B cell (primary cell): ENCODE measurements around the gene PHF21B. TPM values are rescaled to one million over a fixed set of nuclear protein-coding genes. Genes with fewer than 3 reads are reported as not detected.

Source experiments
- ATAC-seq: fragments of 200-7000 bp; cut with Tn5 transposase; one replicate; pipeline ENCODE4 v1.10.0; 2021; ENCODE audit warnings: low read depth, mild to moderate bottlenecking, moderate number of reproducible peaks, moderate library complexity
- CTCF ChIA-PET: fragments of 350-600 bp; sonication (Branson Sonifier 250); formaldehyde crosslinking; loops from one replicate; lab custom pipeline; 2021; ENCODE audit warnings: antibody characterized with exemption, inconsistent platforms; lab: Charles Lee
- POLR2A ChIA-PET: fragments of 350-600 bp; sonication (Branson Sonifier 250); formaldehyde crosslinking; loops from one replicate; lab custom pipeline; 2021; ENCODE audit warnings: antibody characterized with exemption; lab: Charles Lee
- DNase-seq: peaks from one replicate; pipeline ENCODE4 v3.0.0; 2013
- H2AFZ ChIP-seq: 2 replicates; pipeline ENCODE4 v1.6.1; 2012; ENCODE audit warnings: mild to moderate bottlenecking, low read depth, low read length; ENCODE audit not compliant: insufficient read depth, poor library complexity, severe bottlenecking
- H3K27ac ChIP-seq, 2 donors: 1 replicate in 1 of 2; 2 replicates in 1 of 2; pipeline ENCODE4 v1.5.1; 2012 to 2013; ENCODE audit warnings: low read length in 2 of 2, mild to moderate bottlenecking in 2 of 2, moderate library complexity in 1 of 2
- H3K27me3 ChIP-seq, 4 experiments: fragments of 200-600 bp in 1 of 4; sonication (generic) in 1 of 4; replicated peaks in 1 of 4; 1 replicate in 2 of 4; 2 replicates in 2 of 4; pipeline versions ENCODE4 v1.6.1 to v1.7.0; 2013 to 2016; ENCODE audit warnings: low read length in 3 of 4, mild to moderate bottlenecking in 2 of 4, mixed read lengths in 1 of 4, moderate library complexity in 1 of 4; ENCODE audit not compliant: insufficient read depth in 4 of 4, control insufficient read depth in 3 of 4; ENCODE audit errors: control extremely low read depth in 1 of 4
- H3K36me3 ChIP-seq, 2 experiments: replicated peaks in 1 of 2; 1 replicate in 1 of 2; 2 replicates in 1 of 2; pipeline versions ENCODE4 v1.6.1 to v1.7.1; 2013; ENCODE audit warnings: low read length in 1 of 2; ENCODE audit not compliant: insufficient read depth in 2 of 2, control insufficient read depth in 1 of 2; ENCODE audit errors: control extremely low read depth in 1 of 2, extremely low read depth in 1 of 2
- H3K4me1 ChIP-seq, 2 donors: fragments of 200-600 bp in 1 of 2; sonication (generic) in 1 of 2; 1 replicate in 1 of 2; 2 replicates in 1 of 2; pipeline versions ENCODE4 v1.5.1 to v1.6.1; 2013 to 2017; ENCODE audit warnings: low read length in 2 of 2; ENCODE audit not compliant: control insufficient read depth in 2 of 2, insufficient read depth in 2 of 2
- H3K4me2 ChIP-seq: replicated peaks from 2 replicates; pipeline ENCODE3; 2012; ENCODE audit warnings: mild to moderate bottlenecking, low read depth, low read length; ENCODE audit not compliant: poor library complexity, severe bottlenecking
- H3K4me3 ChIP-seq, 5 experiments: fragments of 200-600 bp in 1 of 5; sonication (generic) in 1 of 5; 1 replicate in 3 of 5; 2 replicates in 2 of 5; pipeline versions ENCODE4 v1.5.1 to v1.7.0; 2011 to 2016; ENCODE audit warnings: low read length in 4 of 5, mild to moderate bottlenecking in 4 of 5, low read depth in 2 of 5, control low read depth in 1 of 5, moderate library complexity in 1 of 5; ENCODE audit not compliant: insufficient read depth in 1 of 5; ENCODE audit errors: control extremely low read depth in 1 of 5, extremely low read depth in 1 of 5
- H3K79me2 ChIP-seq: fragments of 200-600 bp; sonication (generic); one replicate; pipeline ENCODE4 v1.6.0; 2016; ENCODE audit warnings: low read length; ENCODE audit not compliant: control insufficient read depth, insufficient read depth
- H3K9ac ChIP-seq: fragments of 200-600 bp; sonication (generic); 2 replicates; pipeline ENCODE4 v1.6.1; 2017; ENCODE audit warnings: mild to moderate bottlenecking, low read length, moderate library complexity
- H3K9me3 ChIP-seq, 3 donors: one replicate each; pipeline versions ENCODE4 v1.6.1 to v1.7.1; 2013; ENCODE audit warnings: low read length in 2 of 3; ENCODE audit not compliant: control insufficient read depth in 2 of 3, insufficient read depth in 1 of 3; ENCODE audit errors: control extremely low read depth in 1 of 3
- H4K20me1 ChIP-seq: 2 replicates; pipeline ENCODE4 v1.6.0; 2012; ENCODE audit warnings: mild to moderate bottlenecking, low read length; ENCODE audit not compliant: insufficient read depth, control insufficient read depth, poor library complexity, severe bottlenecking
- H3K27ac Mint-ChIP-seq: one replicate; pipeline ENCODE4 v1.8.0; 2021; ENCODE audit warnings: mixed read lengths
- H3K27me3 Mint-ChIP-seq: one replicate; pipeline ENCODE4 v1.8.0; 2021; ENCODE audit warnings: mixed read lengths
- H3K4me1 Mint-ChIP-seq: one replicate; pipeline ENCODE4 v1.8.0; 2021; ENCODE audit warnings: mixed read lengths
- H3K4me3 Mint-ChIP-seq: one replicate; pipeline ENCODE4 v1.8.0; 2021; ENCODE audit warnings: mixed read lengths
- H3K9me3 Mint-ChIP-seq: one replicate; pipeline ENCODE4 v1.8.0; 2022; ENCODE audit warnings: mixed read lengths; ENCODE audit not compliant: insufficient read depth
- CTCF ChIP-seq: fragments of 200-600 bp; IDR thresholded peaks from one replicate; pipeline ENCODE4 v1.8.0; 2022; ENCODE audit warnings: antibody characterized with exemption, mild to moderate bottlenecking
- EZH2 ChIP-seq: IDR thresholded peaks from 2 replicates; pipeline ENCODE4 v1.6.1; 2012; ENCODE audit warnings: borderline replicate concordance, low read depth, mild to moderate bottlenecking, moderate library complexity, low read length; ENCODE audit not compliant: insufficient read depth, poor library complexity, severe bottlenecking
- WGBS: methylation state at CpG from one replicate; pipeline ENCODE4 v1.1.5; 2013; ENCODE audit warnings: missing lambda C conversion rate; ENCODE audit not compliant: insufficient coverage; 5-methylcytosine and 5-hydroxymethylcytosine counted together
- intact Hi-C: fragments of 100-400 bp; cut with micrococcal nuclease; formaldehyde crosslinking; loops from one replicate; pipeline ENCODE4 v1.10.0; 2022
- polyA plus RNA-seq: library from polyadenylated mRNA; depleted of rRNA; stranded (reverse); fragments of >200 nt; gene quantifications from 2 replicates; pipeline ENCODE4 v1.2.3, GENCODE V29; 2012
- total RNA-seq, 2 donors: library from RNA; stranded (reverse); fragments of 120-200 nt in 1 of 2; gene quantifications; 1 replicate in 1 of 2; 2 replicates in 1 of 2; pipeline versions ENCODE4 v1.2.3 to v1.2.4, GENCODE V29; 2013 to 2022

PHF21B gene
- total and polyA plus RNA-seq, 2 donors (not counting 1 experiment from before 2014, with no cell fraction given) = not detected

- whole genome bisulfite sequencing = 32% methylated on average over 5 of the region's 6 CpGs
Observed at GRCh38 chr22:45026511-45026910, 16.7 kb upstream of the PHF21B start.

GRCh38 chr22:45023431-45023830 is 13.6 kb upstream of the PHF21B start:
- TF ChIP-seq CTCF = no peak
- TF ChIP-seq EZH2 = no peak
- Mint-ChIP-seq H3K9me3 (no peaks in the 10 kb centered on the region), H3K4me1 (no peaks in the 10 kb centered on the region), H3K27ac (no peak overlapping the region), H3K27me3 (peaks cover 20% of the 10 kb centered on the region), H3K4me3 (no peak overlapping the region)
- WGBS = 49% methylated on average over 5 of the region's 9 CpGs
- CTCF ChIA-PET = no interaction called here
- peaks cover 0 to 6% (median 2%) of the 10 kb centered on the region in 4 experiments for H3K27me3 ChIP-seq
- intact Hi-C loops = no loop called here
- H3K9ac ChIP-seq = no peak overlapping the region
- H3K36me3 ChIP-seq = no peaks in the 10 kb centered on the region
- no peak for DNase-seq
- H4K20me1 ChIP-seq = no peaks in the 10 kb centered on the region
- no peak overlapping the region for H2AFZ ChIP-seq
- no peaks in the 10 kb centered on the region for H3K4me1 ChIP-seq
- H3K4me2 ChIP-seq = no peak overlapping the region
- no peak for ATAC-seq
- no peak overlapping the region for H3K27ac ChIP-seq
- no peaks in the 10 kb centered on the region for H3K79me2 ChIP-seq
- POLR2A ChIA-PET = no interaction called here
- peaks cover 0 to 4% (median 0%) of the 10 kb centered on the region in 3 donors for H3K9me3 ChIP-seq
- no peak overlapping the region for H3K4me3 ChIP-seq

More at GRCh38 chr22:45026511-45026910, 16.7 kb upstream of the PHF21B start:
- TF ChIP-seq CTCF = no peak
- no peak for TF ChIP-seq EZH2
- H3K36me3 ChIP-seq = no peaks in the 10 kb centered on the region
- no peak overlapping the region for H3K4me2 ChIP-seq
- H3K27me3 ChIP-seq = peaks cover 0 to 5% (median 2%) of the 10 kb centered on the region in 4 experiments
- CTCF ChIA-PET = no interaction called here
- Mint-ChIP-seq H3K27ac (no peak overlapping the region), H3K9me3 (no peaks in the 10 kb centered on the region), H3K27me3 (peaks cover 19% of the 10 kb centered on the region), H3K4me1 (no peaks in the 10 kb centered on the region), H3K4me3 (no peak overlapping the region)
- no peaks in the 10 kb centered on the region for H3K79me2 ChIP-seq
- no peaks in the 10 kb centered on the region for H4K20me1 ChIP-seq
- POLR2A ChIA-PET = no interaction called here
- no peak overlapping the region for H3K4me3 ChIP-seq
- intact Hi-C loops = no loop called here
- DNase-seq = no peak
- no peak overlapping the region for H3K27ac ChIP-seq
- ATAC-seq = no peak
- H3K9me3 ChIP-seq = peaks cover 0 to 4% (median 0%) of the 10 kb centered on the region in 3 donors
- H3K9ac ChIP-seq = no peak overlapping the region
- H3K4me1 ChIP-seq = no peaks in the 10 kb centered on the region
- no peak overlapping the region for H2AFZ ChIP-seq
